HT1080 (cell line): Measurements from ENCODE around the gene AFAP1. TPM values are rescaled to one million over a fixed set of nuclear protein-coding genes. Genes with fewer than 3 reads are reported as not detected.

Experiments used
- total RNA-seq: library from RNA; depleted of rRNA; stranded (reverse); fragments of >200 nt; shearing (Covaris generic); gene quantifications from 2 replicates; pipeline ENCODE4 v1.2.3, GENCODE V29; 2014; rRNA removed

AFAP1 gene
- total RNA-seq, 1 experiment from 2014 or later = 11.3 TPM

Other genes with a start within 250 kb of the AFAP1 start
- gene ABLIM2, start 219.0 kb upstream of the AFAP1 start, total RNA-seq = 0.19 TPM in 1 of 2 replicates, not detected in the other